SK-N-SH treated with all-trans-retinoic acid at 6 μM for 48 hours (cell line): ENCODE data around the gene CHM.

Experiments
- ARNTL ChIP-seq: fragments of 450-650 bp; formaldehyde crosslinking; IDR thresholded peaks from 2 replicates; pipeline ENCODE4 v1.5.0; 2020; ENCODE audit warnings: low read depth, mild to moderate bottlenecking, moderate library complexity, borderline replicate concordance
- BACH2 ChIP-seq: fragments of 250-450 bp; sonication (Bioruptor Pico); IDR thresholded peaks from 2 replicates; pipeline ENCODE4 v1.9.0; 2021; ENCODE audit warnings: mild to moderate bottlenecking, borderline replicate concordance
- GLIS3 ChIP-seq: fragments of 250-450 bp; sonication (Bioruptor Pico); IDR thresholded peaks from 2 replicates; pipeline ENCODE4 v1.5.0; 2020; ENCODE audit warnings: mild to moderate bottlenecking, moderate library complexity
- OSR1 ChIP-seq: fragments of 250-450 bp; sonication (Bioruptor Pico); IDR thresholded peaks from 2 replicates; pipeline ENCODE4 v1.8.0; 2022; ENCODE audit warnings: moderate library complexity, mild to moderate bottlenecking, inconsistent platforms
- PATZ1 ChIP-seq: fragments of 250-450 bp; sonication (Bioruptor Pico); IDR thresholded peaks from 2 replicates; pipeline ENCODE4 v1.8.0; 2020; ENCODE audit warnings: mild to moderate bottlenecking, moderate library complexity, borderline replicate concordance
- RARB ChIP-seq: fragments of 250-450 bp; sonication (Bioruptor Pico); IDR thresholded peaks from 2 replicates; pipeline ENCODE4 v1.8.0; 2021; ENCODE audit warnings: mild to moderate bottlenecking, moderate library complexity
- TCF4 ChIP-seq: fragments of 250-450 bp; sonication (Bioruptor Pico); IDR thresholded peaks from 2 replicates; pipeline ENCODE4 v1.8.0; 2021; ENCODE audit warnings: mild to moderate bottlenecking, moderate library complexity, borderline replicate concordance
- ZC3H10 ChIP-seq: fragments of 250-450 bp; sonication (Bioruptor Pico); IDR thresholded peaks from 2 replicates; pipeline ENCODE4 v1.5.1; 2021; ENCODE audit warnings: mild to moderate bottlenecking, moderate library complexity
- ZFP3 ChIP-seq: fragments of 250-450 bp; sonication (Bioruptor Pico); IDR thresholded peaks from 2 replicates; pipeline ENCODE4 v1.5.0; 2020; ENCODE audit warnings: mild to moderate bottlenecking, moderate library complexity
- ZNF565 ChIP-seq: fragments of 450-650 bp; formaldehyde crosslinking; conservative IDR thresholded peaks from 2 replicates; pipeline ENCODE4 v1.5.0; 2020; ENCODE audit warnings: low read depth, mild to moderate bottlenecking, moderate library complexity
- TF ChIP-seq, protein P1 (sequence below): fragments of 250-450 bp; sonication (Bioruptor Pico); IDR thresholded peaks from 2 replicates; pipeline ENCODE4 v1.5.1; 2020; ENCODE audit warnings: low read depth, mild to moderate bottlenecking, moderate library complexity

- TF ChIP-seq ZNF565 (CRISPR knock-in tag): no peak
- no peak for TF ChIP-seq RARB
- TF ChIP-seq PATZ1 (CRISPR knock-in tag): no peak
- TF ChIP-seq ARNTL (CRISPR knock-in tag): no peak
- no peak for TF ChIP-seq ZC3H10 (CRISPR knock-in tag)
- TF ChIP-seq, protein P1, sequence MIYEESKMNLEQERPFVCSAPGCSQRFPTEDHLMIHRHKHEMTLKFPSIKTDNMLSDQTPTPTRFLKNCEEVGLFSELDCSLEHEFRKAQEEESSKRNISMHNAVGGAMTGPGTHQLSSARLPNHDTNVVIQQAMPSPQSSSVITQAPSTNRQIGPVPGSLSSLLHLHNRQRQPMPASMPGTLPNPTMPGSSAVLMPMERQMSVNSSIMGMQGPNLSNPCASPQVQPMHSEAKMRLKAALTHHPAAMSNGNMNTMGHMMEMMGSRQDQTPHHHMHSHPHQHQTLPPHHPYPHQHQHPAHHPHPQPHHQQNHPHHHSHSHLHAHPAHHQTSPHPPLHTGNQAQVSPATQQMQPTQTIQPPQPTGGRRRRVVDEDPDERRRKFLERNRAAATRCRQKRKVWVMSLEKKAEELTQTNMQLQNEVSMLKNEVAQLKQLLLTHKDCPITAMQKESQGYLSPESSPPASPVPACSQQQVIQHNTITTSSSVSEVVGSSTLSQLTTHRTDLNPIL (CRISPR knock-in tag): no peak
- no peak for TF ChIP-seq TCF4
- TF ChIP-seq ZFP3: no peak
- TF ChIP-seq BACH2: no peak
- TF ChIP-seq GLIS3: no peak
- no peak for TF ChIP-seq OSR1
These were observed 550 bp upstream of the CHM start for GRCh38 chrX:86047936-86048280.
